Breast epithelium (tissue), 3 donors: ENCODE results near the gene PTRH2.

Experiments used
- POLR2A ChIP-seq: fragments of 450-650 bp; IDR thresholded peaks from one replicate; pipeline ENCODE4 v1.6.1; 2016; ENCODE audit warnings: antibody characterized with exemption, mild to moderate bottlenecking, moderate library complexity
- POLR2AphosphoS5 ChIP-seq, 3 donors: sonication (generic); formaldehyde crosslinking; IDR thresholded peaks; one replicate each; pipeline ENCODE4 v1.6.1; 2017; ENCODE audit warnings: antibody characterized with exemption in 3 of 3
- TF ChIP-seq, protein P1 (sequence below), 3 donors: fragments of 450-650 bp; IDR thresholded peaks; one replicate each; pipeline ENCODE4 v1.5.1; 2016 to 2017; ENCODE audit warnings: antibody characterized with exemption in 3 of 3, mild to moderate bottlenecking in 3 of 3, moderate library complexity in 3 of 3

DNA sequence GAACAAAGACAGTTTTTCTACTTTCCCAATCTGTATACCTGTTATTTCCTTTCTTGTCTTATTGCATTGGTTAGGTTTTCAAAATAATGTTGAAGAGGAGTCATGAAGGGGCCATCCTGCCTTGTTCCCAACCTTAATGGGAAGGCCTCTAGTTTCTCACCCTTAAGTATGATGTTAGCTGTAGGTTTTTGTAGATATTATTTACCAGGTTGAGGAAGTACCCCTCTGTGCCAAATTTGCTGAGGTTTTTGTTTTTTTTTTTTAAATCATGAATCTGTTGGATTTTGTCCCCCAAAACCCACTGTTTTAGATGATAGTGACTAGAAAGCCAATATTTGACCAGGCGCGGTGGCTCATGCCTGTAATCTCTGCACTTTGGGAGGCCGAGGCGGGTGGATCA, 36.6 kb upstream of the PTRH2 start:
- TF ChIP-seq, protein P1, sequence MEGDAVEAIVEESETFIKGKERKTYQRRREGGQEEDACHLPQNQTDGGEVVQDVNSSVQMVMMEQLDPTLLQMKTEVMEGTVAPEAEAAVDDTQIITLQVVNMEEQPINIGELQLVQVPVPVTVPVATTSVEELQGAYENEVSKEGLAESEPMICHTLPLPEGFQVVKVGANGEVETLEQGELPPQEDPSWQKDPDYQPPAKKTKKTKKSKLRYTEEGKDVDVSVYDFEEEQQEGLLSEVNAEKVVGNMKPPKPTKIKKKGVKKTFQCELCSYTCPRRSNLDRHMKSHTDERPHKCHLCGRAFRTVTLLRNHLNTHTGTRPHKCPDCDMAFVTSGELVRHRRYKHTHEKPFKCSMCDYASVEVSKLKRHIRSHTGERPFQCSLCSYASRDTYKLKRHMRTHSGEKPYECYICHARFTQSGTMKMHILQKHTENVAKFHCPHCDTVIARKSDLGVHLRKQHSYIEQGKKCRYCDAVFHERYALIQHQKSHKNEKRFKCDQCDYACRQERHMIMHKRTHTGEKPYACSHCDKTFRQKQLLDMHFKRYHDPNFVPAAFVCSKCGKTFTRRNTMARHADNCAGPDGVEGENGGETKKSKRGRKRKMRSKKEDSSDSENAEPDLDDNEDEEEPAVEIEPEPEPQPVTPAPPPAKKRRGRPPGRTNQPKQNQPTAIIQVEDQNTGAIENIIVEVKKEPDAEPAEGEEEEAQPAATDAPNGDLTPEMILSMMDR (IDR thresholded peaks at IDR 0.05) = no peak
- TF ChIP-seq POLR2AphosphoS5 (IDR thresholded peaks at IDR 0.05) = no peak
- TF ChIP-seq POLR2A = no peak
